HL-60/S4 treated with phorbol 12-myristate 13-acetate at 8.2 ng/mL for 4 days and 3 days (cell line): ENCODE data around the gene ERLEC1.
"Not testable (repeated sequence)": the region's sequence is repeated elsewhere in the genome, so short reads cannot be mapped to it uniquely, and the experiment has no call there.

ENCODE experiments used
- in situ Hi-C: fragments of 300-500 bp; cut with MboI; formaldehyde crosslinking; loops from 2 replicates; pipeline ENCODE4 v1.15.0; 2022; ENCODE audit warnings: low sequenced_read_pairs

ERLEC1 gene

GRCh38 chr2:53780056-53780455, 6.8 kb upstream of the ERLEC1 start:
- in situ Hi-C loops = no loop called here

- in situ Hi-C loops = no loop called here
Observed at GRCh38 chr2:53782676-53783075, 4.2 kb upstream of the ERLEC1 start.

GRCh38 chr2:53784436-53784835, 2.4 kb upstream of the ERLEC1 start:
- in situ Hi-C loops = no loop called here

- in situ Hi-C loops = no loop called here
Observed at GRCh38 chr2:53785366-53785765, 1.5 kb upstream of the ERLEC1 start.

- in situ Hi-C loops = no loop called here
Observed at GRCh38 chr2:53786352-53786704, 516 bp upstream of the ERLEC1 start.

GRCh38 chr2:53787614-53788289, 908 bp downstream of the ERLEC1 start:
- in situ Hi-C loops = no loop called here

GRCh38 chr2:53793261-53793660, 6.4 kb downstream of the ERLEC1 start:
- in situ Hi-C loops = no loop called here

- in situ Hi-C loops = no loop called here
Observed at GRCh38 chr2:53793821-53794220, 7.0 kb downstream of the ERLEC1 start.

GRCh38 chr2:53801547-53801946, 14.7 kb downstream of the ERLEC1 start:
- in situ Hi-C loops = no loop called here

- in situ Hi-C loops = no loop called here
Observed at GRCh38 chr2:53802617-53803151, 15.8 kb downstream of the ERLEC1 start.

- in situ Hi-C loops = no loop called here
Observed at GRCh38 chr2:53811601-53812000, 24.8 kb downstream of the ERLEC1 start.

GRCh38 chr2:53813151-53813550, 26.3 kb downstream of the ERLEC1 start:
- in situ Hi-C loops = no loop called here

- in situ Hi-C loops = no loop called here
Observed at GRCh38 chr2:53818854-53819435, 32.1 kb downstream of the ERLEC1 start.

GRCh38 chr2:53819634-53820033, 32.8 kb downstream of the ERLEC1 start:
- in situ Hi-C loops = no loop called here

GRCh38 chr2:53820048-53820447, 33.2 kb downstream of the ERLEC1 start:
- in situ Hi-C loops = no loop called here

GRCh38 chr2:53820711-53821110, 33.9 kb downstream of the ERLEC1 start:
- in situ Hi-C loops = no loop called here

- in situ Hi-C loops = no loop called here
Observed at GRCh38 chr2:53821810-53822209, 35.0 kb downstream of the ERLEC1 start.

GRCh38 chr2:53823639-53824038, 36.8 kb downstream of the ERLEC1 start:
- in situ Hi-C loops = not testable (repeated sequence)

GRCh38 chr2:53826030-53826410, 39.2 kb downstream of the ERLEC1 start:
- in situ Hi-C loops = no loop called here

- in situ Hi-C loops = no loop called here
Observed at GRCh38 chr2:53826587-53827397, 39.9 kb downstream of the ERLEC1 start.

GRCh38 chr2:53827398-53828175, 40.7 kb downstream of the ERLEC1 start:
- in situ Hi-C loops = no loop called here
